ENCODE results near the gene OR13C9.
"Not testable (repeated sequence)": the region's sequence is repeated elsewhere in the genome, so short reads cannot be mapped to it uniquely, and the experiment has no call there.

- not testable (repeated sequence) for TF ChIP-seq HOXA5 (CRISPR knock-in tag; IDR thresholded peaks at IDR 0.05); SRSF9 (IDR thresholded peaks at IDR 0.05; ENCODE audit: borderline replicate concordance, insufficient read depth, low read depth, low read length, poor library complexity, severe bottlenecking); MAZ (IDR thresholded peaks at IDR 0.05; ENCODE audit: borderline replicate concordance, low read depth, low read length); MAZ (CRISPR knock-in tag; IDR thresholded peaks at IDR 0.05; ENCODE audit: low read depth); ATF7 (IDR thresholded peaks at IDR 0.05); ATF7 (CRISPR knock-in tag; IDR thresholded peaks at IDR 0.05); KDM4B (CRISPR knock-in tag; IDR thresholded peaks at IDR 0.05)
Observed at GRCh38 chr9:104599313-104599712, 18.7 kb downstream of the OR13C9 start, which contains the start of gene OR13C5.

Data from HepG2 (cell line).